HL-60 (cell line): ENCODE results near the gene NINJ2.

Experiments
- DNase-seq, 2 experiments: peaks; one replicate each; pipeline ENCODE4 v3.0.0-alpha.2; 2010 to 2020; ENCODE audit warnings: low read depth in 1 of 2, low spot score in 1 of 2
- H3K27ac ChIP-seq: fragments of 250-450 bp; sonication (Bioruptor Pico); replicated peaks from 2 replicates; pipeline ENCODE4 v1.5.1; 2020; ENCODE audit warnings: mild to moderate bottlenecking, moderate library complexity
- H3K27me3 ChIP-seq: fragments of 250-450 bp; sonication (Bioruptor Pico); 2 replicates; pipeline ENCODE4 v1.5.1; 2021; ENCODE audit warnings: mild to moderate bottlenecking, moderate library complexity; ENCODE audit not compliant: insufficient read depth, poor library complexity, severe bottlenecking
- H3K4me3 ChIP-seq: replicated peaks from 2 replicates; pipeline ENCODE4 v1.5.1; 2011; ENCODE audit warnings: mild to moderate bottlenecking, control low read depth, low read length; ENCODE audit not compliant: insufficient read depth
- CTCF ChIP-seq: IDR thresholded peaks from one replicate; pipeline ENCODE4 v1.5.1; 2011; ENCODE audit warnings: low read length, control low read depth, inconsistent platforms; ENCODE audit not compliant: insufficient read depth
- GABPA ChIP-seq: IDR thresholded peaks from 2 replicates; pipeline ENCODE4 v1.6.1; 2012; ENCODE audit warnings: low read depth
- POLR2AphosphoS5 ChIP-seq: IDR thresholded peaks from 2 replicates; pipeline ENCODE4 v1.6.1; 2012; ENCODE audit warnings: low read depth
- REST ChIP-seq: IDR thresholded peaks from 2 replicates; pipeline ENCODE4 v1.6.1; 2012; ENCODE audit warnings: low read depth; ENCODE audit not compliant: insufficient replicate concordance
- SPI1 ChIP-seq: IDR thresholded peaks from 2 replicates; pipeline ENCODE4 v1.6.1; 2012; ENCODE audit warnings: low read depth, mild to moderate bottlenecking, borderline replicate concordance

NINJ2 gene

GRCh38 chr12:581746-582145 is 81.5 kb downstream of the NINJ2 start:
- H3K27me3 ChIP-seq: no peaks in the 10 kb centered on the region
- no peak for TF ChIP-seq GABPA
- no peak for DNase-seq
- H3K4me3 ChIP-seq: no peak overlapping the region
- H3K27ac ChIP-seq: no peak overlapping the region

- Histone ChIP-seq H3K27me3 (no peaks in the 10 kb centered on the region), H3K4me3 (no peak overlapping the region), H3K27ac (no peak overlapping the region)
- no peak for TF ChIP-seq REST
- no peak for TF ChIP-seq SPI1
- TF ChIP-seq POLR2AphosphoS5: no peak
- no peak for TF ChIP-seq CTCF
- TF ChIP-seq GABPA: no peak
- DNase-seq: no peak
Measured at GRCh38 chr12:581321-581720, 81.9 kb downstream of the NINJ2 start.

GRCh38 chr12:580813-581212 is 82.4 kb downstream of the NINJ2 start:
- Histone ChIP-seq H3K27ac (no peak overlapping the region), H3K4me3 (no peak overlapping the region), H3K27me3 (no peaks in the 10 kb centered on the region)
- no peak for DNase-seq
- TF ChIP-seq SPI1 (no peak), GABPA (no peak), CTCF (no peak), POLR2AphosphoS5 (no peak), REST (no peak)

- TF ChIP-seq POLR2AphosphoS5: no peak
- TF ChIP-seq GABPA: no peak
- no peak for TF ChIP-seq SPI1
- no peak for TF ChIP-seq REST
- TF ChIP-seq CTCF: no peak
- no peak for DNase-seq
- Histone ChIP-seq H3K27me3 (no peaks in the 10 kb centered on the region), H3K27ac (no peak overlapping the region), H3K4me3 (no peak overlapping the region)
Measured at GRCh38 chr12:579420-580110, 83.7 kb downstream of the NINJ2 start.
